Stimulated activated CD4-positive, alpha-beta T cell treated with anti-CD3 and anti-CD28 coated beads, Interleukin-1b, Interleukin-23, amount 100 ng/mL, for 48 hours (primary cell): ENCODE measurements around the gene GNA12.

Source experiments
- DNase-seq: peaks from one replicate; pipeline ENCODE4 v3.0.0-alpha.2; 2020

Gene GNA12

DNA sequence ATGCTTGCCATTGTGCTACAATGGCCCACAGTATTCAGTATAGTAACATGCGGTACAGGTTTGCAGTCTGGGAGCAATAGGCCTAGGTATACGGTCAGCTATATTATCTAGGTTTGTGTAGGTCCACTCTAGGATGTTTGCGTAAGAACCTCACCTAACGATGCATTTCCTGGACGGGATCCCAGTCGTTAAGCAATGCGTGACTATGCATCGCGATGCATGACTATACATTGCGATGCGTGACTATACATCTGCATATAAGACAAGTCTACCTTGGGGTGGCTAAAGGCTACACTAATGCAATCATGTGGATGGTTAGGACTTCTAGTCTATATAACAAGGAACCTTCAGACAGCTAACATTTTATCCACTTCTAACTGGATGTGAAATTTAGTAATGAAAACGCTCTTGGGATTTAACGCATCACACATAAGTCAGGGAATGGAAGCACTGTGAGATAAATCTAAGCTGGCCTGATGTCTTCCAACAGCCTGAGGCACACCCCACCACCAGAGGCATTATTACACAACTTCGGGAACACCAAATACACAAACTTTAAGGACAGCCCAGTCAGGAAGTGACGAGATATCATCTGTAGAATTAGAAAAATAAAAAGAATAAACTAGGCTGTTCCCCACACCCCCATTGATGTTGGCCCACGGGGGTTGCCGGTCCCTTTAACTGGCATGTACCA lies 9.2 kb downstream of the GNA12 start:
- DNase-seq, result no peak

DNA sequence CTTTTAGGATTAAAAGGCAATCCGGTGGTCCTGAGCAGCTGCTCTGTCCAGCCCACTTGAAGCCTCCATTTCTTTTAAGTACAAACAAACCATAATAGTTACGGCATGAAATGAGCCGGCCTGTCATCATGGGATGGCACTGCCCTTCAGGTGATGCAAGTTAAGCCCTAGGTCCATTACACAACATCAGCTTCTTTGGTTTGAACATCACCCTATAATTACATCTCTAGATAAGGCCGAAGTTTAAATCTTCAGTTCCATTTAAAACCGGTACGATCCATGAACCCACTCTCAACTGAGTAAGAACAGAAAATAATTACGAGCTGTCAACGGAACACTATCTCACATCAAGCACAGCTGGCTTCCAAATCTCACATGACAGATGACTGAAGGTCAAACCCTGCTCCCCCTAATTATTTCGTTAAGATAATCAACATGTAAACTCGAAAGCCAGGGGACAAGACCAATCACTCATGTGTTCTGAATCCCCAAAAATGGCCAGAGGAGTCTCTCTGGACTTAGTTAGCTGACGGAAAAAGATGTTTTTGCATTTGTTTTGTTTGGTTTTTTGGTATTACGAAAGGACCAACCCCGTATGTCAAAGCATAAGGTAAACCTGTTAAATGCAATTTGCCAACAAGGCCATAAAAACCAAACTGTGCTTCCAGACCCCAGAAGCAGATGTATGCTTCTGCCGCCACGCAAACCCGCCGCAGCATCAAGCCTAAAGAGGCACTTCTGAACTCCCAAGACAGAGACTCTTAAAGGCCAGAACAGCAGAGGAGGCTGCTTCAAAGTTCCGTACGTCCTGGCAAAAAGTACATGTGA lies 10.8 kb downstream of the GNA12 start:
- DNase-seq, result no peak

DNA sequence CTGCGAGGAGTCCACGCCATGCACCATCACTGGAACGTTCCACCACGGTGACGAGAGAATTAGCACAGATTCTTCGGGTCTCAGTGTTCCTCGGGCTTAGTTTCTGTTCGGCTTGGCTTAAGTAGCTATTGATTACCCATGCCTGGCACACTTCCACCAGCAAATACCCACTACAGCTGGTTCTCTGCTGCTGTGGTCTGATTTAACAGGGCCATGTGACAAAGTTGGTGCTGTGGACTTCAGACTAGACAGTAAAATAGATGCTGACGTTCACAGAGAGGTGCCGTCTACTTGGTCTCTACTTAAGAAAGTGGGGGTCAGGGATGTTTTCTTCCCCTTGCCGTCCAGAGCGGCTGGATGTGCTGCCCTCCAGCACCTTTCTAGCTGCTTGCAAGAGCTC lies 11.6 kb downstream of the GNA12 start:
- DNase-seq, result no peak

DNA sequence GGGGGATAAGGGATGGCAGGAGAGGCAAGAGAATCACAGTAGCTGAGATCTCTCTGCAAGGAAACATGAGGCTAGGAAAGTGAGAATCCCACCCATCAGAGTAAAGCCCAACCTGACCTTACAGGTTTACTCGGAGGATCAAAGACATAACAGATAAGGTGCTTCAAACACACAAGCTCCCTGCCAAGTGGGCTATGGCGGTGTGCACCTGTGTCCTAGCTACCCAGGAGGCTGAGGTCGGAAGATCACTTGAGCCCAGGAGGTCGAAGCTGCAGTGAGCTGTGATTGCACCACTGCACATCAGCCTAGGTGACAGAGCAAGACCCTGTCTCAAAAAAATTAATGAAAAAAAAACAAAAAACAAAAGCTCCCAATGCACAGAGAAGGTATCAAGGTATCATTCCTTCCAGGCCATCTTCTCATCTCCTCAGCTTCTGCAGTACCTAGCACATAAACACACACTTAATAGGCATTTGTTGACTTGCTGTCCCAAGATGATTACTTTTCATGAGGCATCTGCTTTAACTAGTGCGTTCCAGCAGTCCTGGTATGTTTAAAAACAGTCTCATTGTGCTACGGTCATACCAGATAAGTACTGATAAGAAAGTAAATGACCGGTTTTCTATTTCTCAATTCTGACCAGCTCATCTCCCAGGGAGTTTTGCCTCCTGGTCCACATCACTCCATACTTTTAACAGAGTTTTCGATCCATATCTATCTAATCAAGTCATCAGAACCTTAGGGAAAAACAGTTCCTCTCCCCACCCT lies 13.3 kb downstream of the GNA12 start:
- DNase-seq, result no peak

DNA sequence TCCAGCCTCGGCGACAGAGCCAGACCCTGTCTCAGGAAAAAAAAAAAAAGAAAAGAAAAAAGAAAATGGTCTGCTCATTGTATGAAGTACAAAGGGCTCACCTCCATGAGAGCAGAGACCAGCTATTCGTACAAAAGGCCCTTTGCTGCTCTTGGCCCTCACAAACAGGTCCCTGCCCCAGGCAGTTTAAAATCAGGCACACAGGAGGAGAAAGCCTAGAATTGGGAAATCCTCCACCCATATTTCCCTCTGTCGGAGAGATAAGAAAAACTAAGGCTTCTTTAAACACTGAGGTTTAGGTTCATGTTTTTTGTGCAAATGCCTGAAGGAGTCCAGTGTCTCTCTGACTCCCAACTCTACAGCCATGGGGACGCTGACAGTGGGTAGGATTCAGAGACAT lies 15.1 kb downstream of the GNA12 start:
- no peak for DNase-seq

DNA sequence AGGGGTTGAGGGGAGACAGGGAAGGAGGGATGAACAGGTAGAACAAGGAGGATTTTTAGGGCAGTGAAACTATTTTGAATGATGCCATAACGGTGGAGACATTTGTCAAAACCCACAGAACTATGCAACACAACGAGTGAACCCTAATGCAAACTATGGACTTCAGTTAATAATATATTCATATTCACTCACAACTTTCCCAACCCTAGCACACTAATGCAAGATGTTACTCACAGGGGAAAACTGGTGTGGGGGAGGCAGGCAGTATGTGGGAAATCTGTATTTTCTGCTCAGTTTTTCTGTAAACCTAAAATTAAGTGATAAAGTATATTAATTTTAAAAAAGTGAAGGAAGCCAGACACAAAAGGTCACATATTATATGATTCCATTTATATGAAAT lies 17.3 kb downstream of the GNA12 start:
- no peak for DNase-seq

DNA sequence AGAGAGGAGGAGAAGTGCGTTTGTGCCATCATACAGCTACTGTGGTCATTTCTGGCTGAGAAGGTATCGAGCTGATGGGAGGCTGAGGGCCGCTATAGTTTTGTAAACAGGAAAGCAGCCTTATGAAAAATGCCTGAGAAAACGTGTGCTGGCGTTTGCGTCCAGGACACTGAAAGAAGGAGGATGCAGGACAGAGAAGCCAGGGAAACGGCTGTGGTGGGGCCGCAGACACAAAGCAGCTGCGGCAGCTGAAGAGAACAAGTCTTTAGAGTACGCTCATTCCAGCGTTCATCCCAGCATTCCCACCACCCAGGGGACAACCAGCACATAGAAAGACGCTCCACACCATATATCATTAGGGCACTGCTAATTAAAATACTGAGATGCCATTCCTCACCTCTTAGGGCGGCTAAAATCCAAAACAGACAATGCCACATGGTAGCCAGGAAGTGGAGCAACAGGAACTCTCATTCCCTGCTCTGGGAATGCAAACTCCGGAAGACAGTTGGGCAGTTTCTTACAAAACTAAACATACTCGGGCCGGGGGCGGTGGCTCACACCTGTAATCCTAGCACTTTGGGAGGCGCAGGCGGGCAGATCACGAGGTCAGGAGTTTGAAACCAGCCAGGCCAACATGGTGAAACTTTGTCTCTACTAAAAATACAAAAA lies 18.4 kb downstream of the GNA12 start:
- no peak for DNase-seq

DNA sequence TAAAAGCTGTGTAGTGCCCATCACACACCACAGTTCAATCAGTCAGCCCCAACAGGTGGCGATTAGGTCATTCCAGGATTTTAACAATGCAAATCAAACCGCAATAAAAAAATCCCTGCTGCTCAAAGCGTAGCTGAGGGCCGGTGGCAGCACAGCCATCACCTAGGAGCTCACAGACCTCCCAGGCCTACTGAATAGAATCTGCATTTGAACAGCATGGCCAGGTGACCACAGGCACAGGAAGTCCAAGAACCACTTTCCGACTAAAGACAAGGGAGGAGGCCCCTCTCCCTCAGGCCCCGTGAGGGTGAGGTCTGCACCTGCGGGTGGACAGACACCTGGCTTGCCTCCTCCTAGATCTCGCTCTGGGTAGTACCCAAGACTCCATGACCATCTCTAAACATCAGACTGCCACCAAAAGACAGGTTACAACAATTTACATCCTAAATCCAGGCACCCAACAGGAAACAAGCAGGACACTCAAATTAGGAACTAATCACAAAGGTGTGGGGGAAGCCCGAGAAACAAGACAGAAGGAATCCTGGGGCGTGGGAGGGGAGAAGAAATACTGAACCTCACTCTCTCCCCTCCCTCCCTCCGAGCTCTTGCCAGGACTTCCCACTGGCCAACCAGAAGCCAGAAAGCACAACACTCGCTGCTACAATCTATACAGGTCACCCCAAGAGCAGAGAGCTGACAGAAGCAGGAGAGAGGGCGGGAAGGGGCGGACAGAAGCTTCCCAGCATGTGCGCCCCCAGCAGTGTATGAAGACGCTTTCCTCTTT lies 19.2 kb downstream of the GNA12 start:
- no peak for DNase-seq

DNA sequence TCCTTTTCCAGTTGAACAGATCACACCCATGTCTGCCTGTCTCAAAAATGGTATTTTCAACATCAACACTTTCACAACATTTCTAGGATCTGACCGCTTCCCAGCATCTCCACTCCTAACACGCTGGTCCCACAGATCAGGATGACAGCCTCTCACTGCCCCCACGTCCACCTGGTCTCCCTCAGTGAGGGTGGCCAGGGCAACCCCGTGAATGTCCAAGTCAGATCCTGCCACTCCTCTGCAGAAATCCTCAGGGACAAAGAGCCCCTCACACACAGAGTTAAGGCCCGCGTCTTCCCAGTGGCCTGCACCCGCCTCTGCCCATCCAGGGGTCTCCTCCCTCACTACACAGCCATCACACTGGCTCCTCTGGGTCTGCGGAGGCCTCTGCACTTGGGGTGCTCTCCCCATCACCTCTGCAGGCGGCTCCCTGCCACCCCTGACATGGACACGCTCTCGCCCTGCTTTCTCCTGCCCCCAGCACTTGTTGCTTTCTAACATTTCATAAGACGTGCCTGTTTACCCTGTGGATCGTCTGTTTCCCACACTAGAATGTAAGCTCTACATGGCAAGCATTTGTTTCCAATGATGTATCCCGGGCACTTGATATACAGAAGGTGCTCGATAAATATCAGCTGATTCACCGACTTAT lies 20.0 kb downstream of the GNA12 start:
- no peak for DNase-seq

DNA sequence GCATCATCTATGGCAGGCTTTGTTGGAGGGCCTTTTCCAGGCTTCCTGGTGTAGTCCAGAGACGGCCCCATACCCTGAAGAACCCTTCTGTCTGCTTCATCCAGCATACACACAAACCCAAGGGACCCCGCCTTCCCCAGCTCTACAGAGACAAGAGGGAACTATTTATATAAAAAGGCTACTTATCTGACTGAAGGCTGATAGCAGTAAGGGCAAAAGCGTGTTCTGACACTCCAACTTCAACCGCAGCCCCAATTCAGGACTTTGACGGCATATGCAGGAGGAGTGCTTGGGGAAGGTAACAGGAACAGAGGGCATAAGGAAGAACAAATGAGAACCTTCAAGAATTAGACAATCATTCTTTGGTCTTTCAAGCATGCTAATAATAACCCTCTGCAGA lies 21.0 kb downstream of the GNA12 start:
- DNase-seq, result no peak

DNA sequence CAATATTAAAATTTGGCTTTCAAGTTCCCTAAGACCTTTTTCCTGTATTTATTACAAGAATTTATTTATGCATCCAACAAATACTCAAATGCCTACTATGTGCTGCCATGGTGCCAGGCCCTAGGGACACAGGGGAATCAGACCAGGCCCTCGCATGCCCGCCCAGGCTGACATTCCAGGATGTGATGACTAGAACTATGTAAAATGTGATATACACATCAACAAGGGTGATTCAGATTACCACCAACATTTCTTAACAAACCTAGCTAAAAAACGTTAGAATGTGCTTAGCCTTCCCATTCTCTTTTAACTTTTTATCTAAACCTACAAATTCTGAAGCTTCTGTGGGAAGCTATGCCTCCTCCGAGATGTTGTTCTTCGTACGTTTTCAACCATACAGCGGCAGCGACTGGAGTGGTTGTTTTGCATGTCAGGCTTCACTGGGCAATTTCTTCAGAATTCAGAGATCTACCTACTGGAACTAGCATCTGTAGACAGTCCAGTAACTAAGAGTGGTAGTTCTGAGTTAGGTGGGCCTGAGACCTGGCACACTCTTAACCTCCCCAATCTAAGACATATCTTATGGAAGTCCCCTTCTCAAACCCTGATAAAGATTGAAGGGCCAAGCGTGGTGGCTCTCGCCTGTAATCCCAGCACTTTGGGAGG lies 22.1 kb downstream of the GNA12 start:
- no peak for DNase-seq

DNA sequence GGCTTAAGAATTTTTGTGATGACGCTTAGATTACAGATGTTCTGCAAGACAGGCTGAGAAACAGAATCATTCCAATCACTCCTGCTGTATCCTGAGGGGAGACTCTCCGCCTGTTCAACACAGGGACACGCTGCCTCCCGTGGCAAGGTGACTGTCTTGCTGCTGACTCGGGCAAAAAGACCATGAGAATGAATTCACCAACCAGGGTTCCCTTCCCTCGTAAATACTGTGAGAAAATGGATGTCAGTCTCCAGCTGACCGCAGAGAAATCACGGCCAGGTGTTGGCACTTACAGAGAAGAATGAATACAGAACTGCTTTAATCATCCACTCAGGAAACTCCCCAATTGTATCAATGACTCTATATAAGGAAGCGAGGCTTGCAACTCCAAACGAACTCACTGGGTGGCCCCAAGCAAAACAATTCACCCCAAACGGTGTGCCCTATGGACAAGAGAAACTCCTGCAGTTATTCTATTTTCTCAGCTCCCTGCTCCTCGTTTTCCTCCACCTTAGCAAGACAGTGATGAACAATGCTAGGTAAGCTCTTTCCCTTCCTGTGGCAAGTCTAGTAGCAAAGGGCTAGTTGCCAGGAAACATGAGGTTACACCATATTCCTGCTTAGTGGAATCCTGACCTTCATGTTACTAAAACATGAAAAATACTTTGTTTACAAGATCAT lies 22.8 kb downstream of the GNA12 start:
- no peak for DNase-seq

DNA sequence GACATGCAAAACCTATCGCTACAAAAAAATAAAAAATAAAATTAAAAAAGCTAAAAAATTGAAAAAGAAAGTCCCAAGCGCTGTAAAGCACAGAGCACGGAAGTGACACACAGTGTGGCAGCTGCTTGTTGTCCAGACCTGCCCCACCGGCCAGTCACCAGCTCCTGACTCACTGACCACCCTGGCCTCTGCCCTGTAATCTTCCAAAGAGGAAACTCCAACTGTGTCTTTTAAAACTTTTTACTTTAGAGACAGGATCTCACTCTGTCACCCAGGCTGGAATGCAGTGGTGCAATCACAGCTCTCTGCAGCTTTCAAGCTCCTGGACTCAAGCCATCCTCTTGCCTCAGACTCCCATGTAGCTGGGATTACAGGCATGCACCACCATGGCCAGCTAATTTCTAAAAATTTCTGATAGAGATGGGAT lies 23.6 kb downstream of the GNA12 start:
- no peak for DNase-seq

DNA sequence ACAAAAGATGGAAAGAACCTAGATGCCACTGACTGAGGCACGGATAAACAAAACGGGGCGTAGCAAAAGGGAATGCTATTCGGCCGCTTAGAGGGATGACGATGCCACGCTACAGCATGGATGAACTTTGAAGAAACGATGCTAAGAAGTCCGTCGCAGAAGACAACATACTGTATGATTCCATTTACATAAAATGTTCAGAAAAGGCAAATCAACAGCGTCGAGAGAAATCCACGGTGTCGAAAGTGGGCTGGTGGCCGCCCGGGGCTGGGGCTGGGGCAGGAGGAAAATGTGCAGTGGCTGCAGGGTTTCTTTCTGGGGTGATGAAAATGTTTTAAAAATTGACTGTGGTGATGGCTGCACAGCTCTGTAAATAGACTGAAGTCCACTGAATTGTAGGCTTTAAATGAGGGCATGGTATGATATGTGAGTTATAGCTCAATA lies 24.1 kb downstream of the GNA12 start:
- DNase-seq, result no peak

DNA sequence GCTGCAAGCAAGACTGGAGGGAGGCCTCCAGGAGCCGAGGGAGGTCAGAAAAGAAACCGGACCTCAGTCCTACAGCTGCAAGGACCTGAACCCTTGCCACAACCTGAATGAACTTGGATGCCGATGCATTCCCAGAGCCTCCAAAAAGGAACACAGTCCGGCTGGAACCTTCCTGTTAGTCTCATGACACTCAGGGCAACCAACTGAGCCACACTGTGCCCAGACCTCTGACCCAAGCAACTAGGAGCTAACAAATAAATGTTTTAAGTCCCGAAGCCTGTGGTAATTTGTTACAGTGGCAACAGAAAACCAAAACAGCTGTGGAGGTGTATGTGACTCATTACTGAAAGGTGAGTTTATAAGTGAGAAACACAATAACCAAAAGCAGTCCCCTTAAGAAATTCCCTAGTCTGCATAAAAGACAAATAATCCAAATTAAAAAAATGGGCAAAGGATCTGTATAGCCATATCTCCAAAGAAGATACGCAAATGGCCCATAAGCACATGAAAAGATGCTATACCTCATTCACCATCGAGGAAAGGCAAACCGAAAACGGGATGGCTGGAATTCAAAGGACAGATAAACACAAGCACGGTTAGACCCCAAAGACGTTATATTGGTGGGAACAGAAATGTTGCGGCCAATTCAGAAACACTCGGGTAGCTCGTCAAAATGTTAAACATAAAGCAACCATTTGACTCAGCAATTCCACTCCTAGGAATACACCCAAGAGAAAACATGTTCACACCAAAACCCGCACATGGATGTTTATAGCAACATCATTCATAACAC lies 24.8 kb downstream of the GNA12 start:
- DNase-seq, result no peak

DNA sequence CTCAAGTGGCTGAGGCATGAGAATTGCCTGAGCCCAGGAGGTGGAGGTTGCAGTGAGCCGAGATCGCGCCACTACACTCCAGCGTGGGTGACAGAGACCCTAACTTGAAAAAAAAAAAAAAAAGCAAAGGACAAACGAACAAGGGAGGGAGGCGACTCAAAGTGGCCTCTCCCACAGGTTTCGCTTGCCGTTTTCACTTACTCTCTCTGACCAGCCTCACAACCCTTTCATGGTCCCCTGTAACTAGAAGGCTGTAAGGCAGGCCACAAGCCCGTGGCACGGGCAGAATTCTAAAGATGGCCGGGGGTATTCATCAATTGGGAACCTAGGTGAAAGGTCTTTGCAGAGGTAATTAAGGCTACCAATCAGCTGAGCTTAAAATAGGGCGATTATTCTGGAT lies 25.5 kb downstream of the GNA12 start:
- DNase-seq, result no peak

DNA sequence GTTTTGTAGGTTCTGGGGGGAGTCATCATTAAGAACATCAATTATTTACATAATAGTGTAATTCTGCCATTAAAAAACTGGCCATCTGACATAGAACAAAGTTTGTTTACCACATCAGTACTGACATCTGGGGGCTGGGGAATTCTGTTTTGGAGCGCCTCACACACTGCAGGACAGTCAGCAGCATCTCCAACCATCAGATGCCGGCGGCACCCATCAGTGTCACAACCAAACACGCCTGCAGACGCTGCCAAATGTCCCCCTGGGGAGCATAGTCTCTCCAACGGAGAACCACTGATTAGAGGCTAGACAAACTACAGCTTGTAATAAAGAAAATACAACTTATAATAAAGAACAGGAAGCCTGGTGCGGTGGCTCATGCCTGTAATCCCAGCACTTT lies 26.0 kb downstream of the GNA12 start:
- DNase-seq, result no peak

DNA sequence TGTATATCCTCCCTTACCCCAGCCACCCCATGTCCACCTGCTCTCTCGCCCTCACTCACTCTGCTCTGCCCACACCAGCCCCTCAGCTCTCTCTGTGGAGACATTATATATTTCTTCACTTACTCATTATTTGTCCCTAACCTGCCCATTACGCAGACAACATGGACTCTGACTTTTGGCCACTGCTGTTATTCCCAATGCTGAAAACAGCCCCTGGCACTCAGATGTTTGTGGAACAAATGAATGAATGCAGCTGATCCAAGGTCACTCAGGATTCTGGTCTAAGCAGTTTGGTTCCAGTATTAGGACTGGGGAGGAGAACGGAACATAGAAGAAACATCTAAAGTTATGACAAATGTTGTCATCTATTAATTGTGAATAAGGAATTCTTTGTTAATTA lies 26.7 kb downstream of the GNA12 start:
- no peak for DNase-seq

DNA sequence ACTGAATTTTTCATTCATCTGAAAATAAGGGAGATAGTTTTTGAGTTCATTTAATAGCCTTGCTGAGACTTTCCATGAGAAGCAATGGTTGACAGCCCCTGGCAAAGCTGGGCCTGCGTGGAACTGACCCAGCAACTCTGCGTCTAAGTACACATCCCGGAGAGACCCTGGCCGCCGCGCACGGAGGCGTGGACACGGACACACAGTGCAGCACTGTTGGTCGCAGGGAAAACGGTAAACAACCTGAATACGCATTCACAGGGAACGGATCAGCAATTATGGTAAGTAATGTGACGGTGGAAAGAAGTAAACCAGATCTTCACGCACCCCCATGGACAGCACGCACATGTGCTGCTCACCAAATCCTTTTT lies 28.2 kb downstream of the GNA12 start:
- no peak for DNase-seq
